ENCODE data around the gene TUBGCP6.

DNA sequence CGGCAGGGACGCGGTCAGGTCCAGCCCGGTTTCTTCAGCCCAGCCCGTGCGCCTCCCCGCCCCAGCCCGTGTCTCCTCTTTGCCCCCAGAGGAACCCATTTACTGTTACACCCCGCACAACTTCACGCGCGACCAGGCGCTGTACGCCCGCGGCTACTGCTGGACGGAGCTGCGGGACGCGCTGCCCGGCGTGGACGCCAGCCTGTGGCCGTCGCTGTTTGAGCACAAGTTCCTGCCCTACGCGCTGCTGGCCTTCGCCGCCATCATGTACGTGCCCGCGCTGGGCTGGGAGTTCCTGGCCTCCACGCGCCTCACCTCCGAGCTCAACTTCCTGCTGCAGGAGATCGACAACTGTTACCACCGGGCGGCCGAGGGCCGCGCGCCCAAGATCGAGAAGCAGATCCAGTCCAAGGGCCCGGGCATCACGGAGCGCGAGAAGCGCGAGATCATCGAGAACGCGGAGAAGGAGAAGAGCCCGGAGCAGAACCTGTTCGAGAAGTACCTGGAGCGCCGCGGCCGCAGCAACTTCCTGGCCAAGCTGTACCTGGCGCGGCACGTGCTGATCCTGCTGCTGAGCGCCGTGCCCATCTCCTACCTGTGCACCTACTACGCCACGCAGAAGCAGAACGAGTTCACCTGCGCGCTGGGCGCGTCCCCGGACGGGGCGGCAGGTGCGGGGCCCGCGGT, 67.8 kb downstream of the TUBGCP6 start:
- no peak for TF ChIP-seq POLR2A (IDR thresholded peaks at IDR 0.05)
- TF ChIP-seq, protein P1, sequence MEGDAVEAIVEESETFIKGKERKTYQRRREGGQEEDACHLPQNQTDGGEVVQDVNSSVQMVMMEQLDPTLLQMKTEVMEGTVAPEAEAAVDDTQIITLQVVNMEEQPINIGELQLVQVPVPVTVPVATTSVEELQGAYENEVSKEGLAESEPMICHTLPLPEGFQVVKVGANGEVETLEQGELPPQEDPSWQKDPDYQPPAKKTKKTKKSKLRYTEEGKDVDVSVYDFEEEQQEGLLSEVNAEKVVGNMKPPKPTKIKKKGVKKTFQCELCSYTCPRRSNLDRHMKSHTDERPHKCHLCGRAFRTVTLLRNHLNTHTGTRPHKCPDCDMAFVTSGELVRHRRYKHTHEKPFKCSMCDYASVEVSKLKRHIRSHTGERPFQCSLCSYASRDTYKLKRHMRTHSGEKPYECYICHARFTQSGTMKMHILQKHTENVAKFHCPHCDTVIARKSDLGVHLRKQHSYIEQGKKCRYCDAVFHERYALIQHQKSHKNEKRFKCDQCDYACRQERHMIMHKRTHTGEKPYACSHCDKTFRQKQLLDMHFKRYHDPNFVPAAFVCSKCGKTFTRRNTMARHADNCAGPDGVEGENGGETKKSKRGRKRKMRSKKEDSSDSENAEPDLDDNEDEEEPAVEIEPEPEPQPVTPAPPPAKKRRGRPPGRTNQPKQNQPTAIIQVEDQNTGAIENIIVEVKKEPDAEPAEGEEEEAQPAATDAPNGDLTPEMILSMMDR (IDR thresholded peaks at IDR 0.05), result no peak

Measured in thyroid gland (tissue), 4 donors.